Esophagus muscularis mucosa (tissue), 3 donors: Measurements from ENCODE around the gene TNFRSF14.

Experiments used
- POLR2AphosphoS5 ChIP-seq, 2 donors: sonication (generic); formaldehyde crosslinking; IDR thresholded peaks; one replicate each; pipeline ENCODE4 v1.6.1; 2017; ENCODE audit warnings: antibody characterized with exemption in 2 of 2
- TF ChIP-seq, protein P1 (sequence below), 3 experiments: fragments of 200-600 bp in 2 of 3; fragments of 450-650 bp in 1 of 3; sonication (generic) in 2 of 3; IDR thresholded peaks; one replicate each; pipeline ENCODE4 v1.5.1; 2017 to 2019; ENCODE audit warnings: antibody characterized with exemption in 3 of 3, mild to moderate bottlenecking in 2 of 3, moderate library complexity in 1 of 3

DNA sequence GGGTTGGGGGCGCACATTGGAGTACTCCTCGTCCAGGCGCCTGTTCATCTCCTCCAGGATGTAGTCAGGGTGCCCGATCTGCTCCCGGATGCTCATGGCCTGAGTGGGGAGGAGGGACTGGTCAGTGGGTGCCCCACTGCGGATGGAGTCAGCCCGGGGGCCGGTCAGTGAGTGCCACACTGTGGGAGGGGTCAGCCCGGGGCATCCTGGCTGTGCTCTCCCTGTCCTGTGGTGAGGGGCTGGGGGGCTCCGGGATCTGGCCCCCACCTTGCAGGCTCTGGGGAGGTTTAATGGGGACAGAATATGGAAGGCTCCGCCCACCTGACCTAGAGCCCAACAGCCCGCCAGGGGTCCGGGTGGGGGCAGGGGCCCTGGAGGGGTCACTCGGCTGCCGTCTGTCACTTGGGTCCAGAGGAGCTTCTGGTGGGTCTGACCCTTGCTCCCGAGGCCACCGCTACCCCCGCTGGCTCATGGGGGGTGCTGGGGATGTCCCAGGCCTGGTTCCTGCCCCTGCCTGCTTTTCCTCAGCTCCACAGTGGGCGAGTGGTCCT lies 39.2 kb downstream of the TNFRSF14 start:
- TF ChIP-seq, protein P1, sequence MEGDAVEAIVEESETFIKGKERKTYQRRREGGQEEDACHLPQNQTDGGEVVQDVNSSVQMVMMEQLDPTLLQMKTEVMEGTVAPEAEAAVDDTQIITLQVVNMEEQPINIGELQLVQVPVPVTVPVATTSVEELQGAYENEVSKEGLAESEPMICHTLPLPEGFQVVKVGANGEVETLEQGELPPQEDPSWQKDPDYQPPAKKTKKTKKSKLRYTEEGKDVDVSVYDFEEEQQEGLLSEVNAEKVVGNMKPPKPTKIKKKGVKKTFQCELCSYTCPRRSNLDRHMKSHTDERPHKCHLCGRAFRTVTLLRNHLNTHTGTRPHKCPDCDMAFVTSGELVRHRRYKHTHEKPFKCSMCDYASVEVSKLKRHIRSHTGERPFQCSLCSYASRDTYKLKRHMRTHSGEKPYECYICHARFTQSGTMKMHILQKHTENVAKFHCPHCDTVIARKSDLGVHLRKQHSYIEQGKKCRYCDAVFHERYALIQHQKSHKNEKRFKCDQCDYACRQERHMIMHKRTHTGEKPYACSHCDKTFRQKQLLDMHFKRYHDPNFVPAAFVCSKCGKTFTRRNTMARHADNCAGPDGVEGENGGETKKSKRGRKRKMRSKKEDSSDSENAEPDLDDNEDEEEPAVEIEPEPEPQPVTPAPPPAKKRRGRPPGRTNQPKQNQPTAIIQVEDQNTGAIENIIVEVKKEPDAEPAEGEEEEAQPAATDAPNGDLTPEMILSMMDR (IDR thresholded peaks at IDR 0.05), result no peak
- TF ChIP-seq POLR2AphosphoS5 (IDR thresholded peaks at IDR 0.05), result no peak
